Suprapubic skin (tissue), 4 donors: ENCODE measurements around the gene TFPI2. TPM values are rescaled to one million over a fixed set of nuclear protein-coding genes. Genes with fewer than 3 reads are reported as not detected.
"Not testable (repeated sequence)": the region's sequence is repeated elsewhere in the genome, so short reads cannot be mapped to it uniquely, and the experiment has no call there.

Source experiments
- DNase-seq, 2 donors: peaks; one replicate each; pipeline ENCODE4 v3.0.0-alpha.2; 2019; ENCODE audit warnings: low spot score in 2 of 2
- H3K27ac ChIP-seq: fragments of 200-600 bp; sonication (generic); one replicate; pipeline ENCODE4 v1.5.1; 2019
- H3K27me3 ChIP-seq: fragments of 200-600 bp; sonication (generic); one replicate; pipeline ENCODE4 v1.5.1; 2019
- H3K36me3 ChIP-seq: fragments of 200-600 bp; sonication (generic); one replicate; pipeline ENCODE4 v1.5.1; 2019
- H3K4me1 ChIP-seq: fragments of 200-600 bp; sonication (generic); one replicate; pipeline ENCODE4 v1.5.1; 2019
- H3K4me3 ChIP-seq: fragments of 200-600 bp; sonication (generic); one replicate; pipeline ENCODE4 v1.5.1; 2019; ENCODE audit warnings: mild to moderate bottlenecking
- H3K9me3 ChIP-seq: fragments of 200-600 bp; sonication (generic); one replicate; pipeline ENCODE4 v1.5.1; 2019
- EP300 ChIP-seq: sonication (generic); formaldehyde crosslinking; IDR thresholded peaks from one replicate; pipeline ENCODE4 v1.6.1; 2017; ENCODE audit warnings: antibody characterized with exemption
- POLR2A ChIP-seq, 2 donors: fragments of 450-650 bp; IDR thresholded peaks; one replicate each; pipeline ENCODE4 v1.6.1; 2017; ENCODE audit warnings: antibody characterized with exemption in 2 of 2, mild to moderate bottlenecking in 2 of 2, moderate library complexity in 2 of 2
- POLR2AphosphoS5 ChIP-seq, 3 donors: sonication (generic); formaldehyde crosslinking; IDR thresholded peaks; one replicate each; pipeline ENCODE4 v1.6.1; 2017; ENCODE audit warnings: antibody characterized with exemption in 3 of 3
- WGBS: methylation state at CpG from one replicate; pipeline ENCODE4 v1.1.5; 2018; 5-methylcytosine and 5-hydroxymethylcytosine counted together
- total RNA-seq, 4 donors: library from RNA; depleted of rRNA; stranded (reverse); fragments of >200 nt; gene quantifications; one replicate each; pipeline ENCODE4 v1.1.0, GENCODE V29; 2016
- TF ChIP-seq, protein P1 (sequence below), 2 donors: fragments of 200-600 bp in 1 of 2; fragments of 450-650 bp in 1 of 2; sonication (generic) in 1 of 2; IDR thresholded peaks; one replicate each; pipeline ENCODE4 v1.5.1; 2016 to 2019; ENCODE audit warnings: antibody characterized with exemption in 2 of 2, mild to moderate bottlenecking in 1 of 2, moderate library complexity in 1 of 2

Gene TFPI2
- total RNA-seq, 4 donors from 2014 or later: 0.79 to 1.4 (median 1.1) TPM; not detected in 1

DNA sequence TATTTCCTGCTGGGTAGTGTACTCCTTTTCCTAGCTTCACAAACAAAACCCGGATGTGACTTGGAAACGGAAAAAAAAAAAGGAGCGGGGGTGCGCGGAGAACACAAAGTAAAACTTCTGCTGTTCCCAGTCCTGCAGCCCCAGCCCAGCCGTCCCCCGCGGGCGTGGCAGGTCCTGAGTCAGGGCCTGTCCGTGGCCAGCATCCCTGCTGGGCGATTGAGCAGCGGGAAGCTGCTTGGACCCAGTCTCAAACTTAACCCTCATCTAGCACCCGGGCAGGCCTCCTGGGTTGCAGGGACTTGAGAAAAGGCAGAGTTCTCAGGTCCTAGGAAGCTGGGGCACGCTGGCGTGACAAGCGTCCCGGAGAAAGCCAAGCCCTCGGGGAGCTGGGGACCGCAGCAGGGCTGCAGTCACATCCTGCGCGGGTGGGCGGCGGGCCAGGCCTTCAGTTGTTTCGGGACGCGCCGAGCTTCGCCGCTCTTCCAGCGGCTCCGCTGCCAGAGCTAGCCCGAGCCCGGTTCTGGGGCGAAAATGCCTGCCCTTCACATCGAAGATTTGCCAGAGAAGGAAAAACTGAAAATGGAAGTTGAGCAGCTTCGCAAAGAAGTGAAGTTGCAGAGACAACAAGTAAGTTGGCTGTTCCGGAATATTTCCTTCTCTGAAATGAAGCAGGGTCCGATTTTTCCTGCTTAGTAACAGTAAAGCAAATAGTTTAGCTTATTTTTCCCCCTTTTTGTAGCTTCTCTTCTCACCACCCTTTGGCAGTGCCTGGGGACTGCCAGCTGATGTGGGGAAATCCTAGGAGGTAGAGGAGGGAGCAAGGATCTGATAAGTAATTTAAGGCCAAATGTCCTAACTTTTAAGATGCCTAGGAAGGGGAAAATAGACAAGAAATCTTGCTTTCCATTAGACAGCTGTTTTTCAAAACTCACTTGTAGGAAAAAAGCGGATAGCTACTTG, 31.3 kb upstream of the TFPI2 start, which contains the start of gene GNG11:
TSS of gene GNG11 (plus strand) at position 129 of the 960 bp plus-strand sequence. CDS start at position 532, 403 bp downstream.
- Histone ChIP-seq H3K9me3 (no peaks in the 10 kb centered on the region), H3K27ac (peak within 1 kb of the TSS; percentile 86), H3K27me3 (no peaks in the 10 kb centered on the region), H3K4me3 (peak within 1 kb of the TSS; percentile 60), H3K36me3 (peaks cover 5% of the 10 kb centered on the region), H3K4me1 (peaks cover 13% of the 10 kb centered on the region)
- peak; percentile 86 to 90 for DNase-seq
- TF ChIP-seq, protein P1, sequence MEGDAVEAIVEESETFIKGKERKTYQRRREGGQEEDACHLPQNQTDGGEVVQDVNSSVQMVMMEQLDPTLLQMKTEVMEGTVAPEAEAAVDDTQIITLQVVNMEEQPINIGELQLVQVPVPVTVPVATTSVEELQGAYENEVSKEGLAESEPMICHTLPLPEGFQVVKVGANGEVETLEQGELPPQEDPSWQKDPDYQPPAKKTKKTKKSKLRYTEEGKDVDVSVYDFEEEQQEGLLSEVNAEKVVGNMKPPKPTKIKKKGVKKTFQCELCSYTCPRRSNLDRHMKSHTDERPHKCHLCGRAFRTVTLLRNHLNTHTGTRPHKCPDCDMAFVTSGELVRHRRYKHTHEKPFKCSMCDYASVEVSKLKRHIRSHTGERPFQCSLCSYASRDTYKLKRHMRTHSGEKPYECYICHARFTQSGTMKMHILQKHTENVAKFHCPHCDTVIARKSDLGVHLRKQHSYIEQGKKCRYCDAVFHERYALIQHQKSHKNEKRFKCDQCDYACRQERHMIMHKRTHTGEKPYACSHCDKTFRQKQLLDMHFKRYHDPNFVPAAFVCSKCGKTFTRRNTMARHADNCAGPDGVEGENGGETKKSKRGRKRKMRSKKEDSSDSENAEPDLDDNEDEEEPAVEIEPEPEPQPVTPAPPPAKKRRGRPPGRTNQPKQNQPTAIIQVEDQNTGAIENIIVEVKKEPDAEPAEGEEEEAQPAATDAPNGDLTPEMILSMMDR (IDR thresholded peaks at IDR 0.05): no peak
- TF ChIP-seq EP300: no peak
- TF ChIP-seq POLR2AphosphoS5 (IDR thresholded peaks at IDR 0.05): no peak
- no peak for TF ChIP-seq POLR2A (IDR thresholded peaks at IDR 0.05)
- 2% methylated on average over 38 of the region's 39 CpGs for WGBS

DNA sequence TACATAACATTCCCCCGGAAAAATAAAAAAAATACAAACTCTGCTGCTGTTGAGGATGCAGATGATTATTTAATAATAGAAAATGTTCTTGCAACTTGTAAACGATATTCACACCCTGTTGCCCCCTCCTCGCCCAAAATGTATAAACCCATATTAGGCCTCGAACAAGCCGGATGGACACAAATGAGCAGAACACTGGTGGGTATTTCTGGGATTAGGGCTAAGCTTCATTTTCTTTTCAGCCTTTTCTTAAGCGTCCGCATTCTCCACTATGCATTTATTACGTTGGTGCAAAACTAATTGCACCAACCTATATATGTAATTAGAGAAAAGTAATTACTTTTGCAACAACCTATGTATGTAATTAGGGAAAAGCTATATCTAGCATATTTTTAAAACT, 30.6 kb upstream of the TFPI2 start:
- no peaks in the 10 kb centered on the region for H3K36me3 ChIP-seq
- DNase-seq: no peak
- H3K27me3 ChIP-seq: no peaks in the 10 kb centered on the region
- peak overlapping the region; percentile 86 for H3K27ac ChIP-seq
- H3K4me3 ChIP-seq: peak overlapping the region; percentile 60
- TF ChIP-seq POLR2A (IDR thresholded peaks at IDR 0.05) (no peak), POLR2AphosphoS5 (IDR thresholded peaks at IDR 0.05) (no peak), EP300 (no peak)
- TF ChIP-seq, protein P1 (IDR thresholded peaks at IDR 0.05): no peak
- H3K4me1 ChIP-seq: peaks cover 13% of the 10 kb centered on the region
- 50% methylated on average over 8 of the region's 8 CpGs for WGBS
- H3K9me3 ChIP-seq: no peaks in the 10 kb centered on the region

DNA sequence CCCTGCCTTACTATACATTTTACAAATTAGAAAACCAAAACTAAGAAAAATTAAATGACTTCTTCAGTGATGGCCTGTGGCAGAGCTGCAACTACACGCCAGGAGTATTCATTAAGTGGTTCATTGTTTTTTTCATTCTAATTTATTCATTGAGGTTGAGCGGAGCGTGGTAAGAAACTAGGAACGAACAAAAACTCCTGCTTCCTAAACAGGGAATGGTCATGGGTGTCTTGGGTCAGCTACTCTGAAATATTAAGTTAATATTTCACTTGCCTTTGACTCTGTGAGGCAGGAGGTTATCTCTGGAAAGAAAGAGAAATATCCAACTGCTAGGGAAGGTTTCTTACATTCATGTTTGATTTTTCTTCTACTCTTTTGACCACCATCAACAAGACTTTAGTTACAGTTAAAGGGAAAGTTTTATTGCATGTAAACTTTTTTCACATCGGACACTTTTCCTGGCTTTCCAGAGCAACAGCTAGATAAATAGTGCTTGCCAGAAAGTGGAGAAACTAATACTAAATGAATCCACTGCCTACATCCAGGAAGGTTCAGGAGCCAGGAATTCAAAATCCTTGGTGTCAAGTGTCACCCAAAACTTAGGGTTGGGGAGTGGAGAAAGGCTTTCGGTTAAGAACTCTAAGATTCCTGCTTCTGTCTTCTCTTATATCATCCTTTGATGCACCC, 30.1 kb upstream of the TFPI2 start:
- H3K4me1 ChIP-seq: peaks cover 13% of the 10 kb centered on the region
- TF ChIP-seq POLR2A (IDR thresholded peaks at IDR 0.05) (no peak), EP300 (no peak), POLR2AphosphoS5 (IDR thresholded peaks at IDR 0.05) (no peak)
- TF ChIP-seq, protein P1 (IDR thresholded peaks at IDR 0.05): no peak
- no peaks in the 10 kb centered on the region for H3K36me3 ChIP-seq
- peak overlapping the region; percentile 86 for H3K27ac ChIP-seq
- peak overlapping the region; percentile 60 for H3K4me3 ChIP-seq
- H3K27me3 ChIP-seq: no peaks in the 10 kb centered on the region
- no peaks in the 10 kb centered on the region for H3K9me3 ChIP-seq
- 72% methylated on average over 6 of the region's 6 CpGs for WGBS
- no peak for DNase-seq

DNA sequence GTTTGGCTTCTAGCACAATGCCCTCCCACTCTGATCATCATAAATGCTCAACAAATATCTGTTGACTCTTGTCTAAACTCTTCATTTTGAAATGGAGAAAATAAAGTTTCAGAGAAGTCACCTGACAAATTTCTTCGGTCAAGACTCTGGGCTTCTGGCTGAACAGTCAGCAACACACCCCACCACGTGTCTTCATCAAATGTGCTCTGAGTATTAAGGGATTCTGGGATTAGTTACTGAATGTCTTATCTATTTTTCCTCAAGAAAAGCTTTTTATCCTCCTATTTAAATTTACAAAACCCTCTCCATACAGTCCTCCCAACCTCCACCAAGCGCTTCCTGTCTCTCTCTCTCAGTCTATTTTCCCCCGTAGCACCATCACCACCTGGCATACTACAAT, 25.8 kb upstream of the TFPI2 start:
- not testable (repeated sequence) for DNase-seq, H3K9me3 ChIP-seq, H3K27ac ChIP-seq, H3K36me3 ChIP-seq, H3K4me3 ChIP-seq, H3K27me3 ChIP-seq
- 85% methylated on average over 4 of the region's 4 CpGs for WGBS
- peaks cover 12% of the 10 kb centered on the region for H3K4me1 ChIP-seq

DNA sequence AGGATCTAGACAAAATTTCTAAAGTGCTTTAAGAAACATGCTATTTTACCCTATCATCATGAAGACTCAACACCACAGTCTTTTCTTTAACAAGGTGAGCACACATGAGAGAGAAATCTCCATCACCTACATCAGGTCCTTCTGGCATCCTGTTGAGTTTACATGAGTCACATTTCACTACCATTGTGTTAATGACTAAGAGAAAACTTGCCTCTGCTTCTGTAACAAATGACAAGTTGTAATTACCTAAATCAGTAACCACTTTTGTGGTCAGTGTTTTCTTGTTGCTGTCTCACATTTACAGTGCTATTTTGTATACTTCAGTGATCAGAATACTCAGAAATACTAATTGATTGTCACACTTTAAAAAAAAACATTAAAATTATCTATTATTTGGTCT, 25.3 kb upstream of the TFPI2 start:
- H3K4me1 ChIP-seq: peaks cover 12% of the 10 kb centered on the region
- not testable (repeated sequence) for H3K27me3 ChIP-seq, H3K9me3 ChIP-seq, H3K4me3 ChIP-seq, H3K27ac ChIP-seq, DNase-seq, H3K36me3 ChIP-seq

DNA sequence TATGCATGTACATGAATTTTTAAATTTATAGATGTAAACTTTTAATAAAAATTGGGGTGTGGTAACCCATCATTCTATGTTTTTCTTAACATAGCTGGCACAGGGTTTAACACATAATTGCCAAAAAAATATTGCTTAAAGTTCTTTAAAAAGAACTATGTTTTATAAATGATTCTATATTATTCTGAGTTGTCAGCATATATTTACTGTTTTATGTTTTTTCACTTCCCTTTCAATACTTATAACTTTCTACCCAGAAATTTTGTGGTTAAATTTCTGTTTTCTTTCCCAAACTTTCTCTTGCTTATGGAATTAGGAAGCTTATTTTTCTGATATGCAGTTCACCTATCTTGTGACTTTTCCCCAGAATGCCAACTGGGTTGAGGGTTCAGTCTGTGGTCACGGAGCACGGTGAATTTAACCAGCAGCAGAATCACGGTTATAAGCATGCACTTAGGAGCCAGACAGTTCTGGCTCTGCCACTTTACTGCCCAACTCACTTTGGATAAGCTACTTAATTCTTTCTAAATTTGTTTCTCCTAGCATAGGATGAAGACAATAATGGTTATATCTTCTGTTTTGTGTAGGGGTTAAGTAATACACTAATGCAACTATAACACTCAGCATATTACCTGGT, 24.8 kb upstream of the TFPI2 start:
- not testable (repeated sequence) for H3K27ac ChIP-seq, H3K27me3 ChIP-seq
- 35% methylated on average over 3 of the region's 3 CpGs for WGBS

More for the DNA sequence above, 24.8 kb upstream of the TFPI2 start:
- not testable (repeated sequence) for H3K4me3 ChIP-seq, H3K9me3 ChIP-seq, DNase-seq, H3K36me3 ChIP-seq
- H3K4me1 ChIP-seq: peaks cover 13% of the 10 kb centered on the region
